Activated CD8-positive, alpha-beta memory T cell treated with anti-CD3 and anti-CD28 coated beads for 24 hours (primary cell): ENCODE results near the gene C19orf73.

Source experiments
- DNase-seq: peaks from one replicate; pipeline ENCODE4 v3.0.0-alpha.2; 2020

Gene C19orf73

GRCh38 chr19:49120868-49121267 is 1.9 kb upstream of the C19orf73 start:
- DNase-seq = no peak

DNA sequence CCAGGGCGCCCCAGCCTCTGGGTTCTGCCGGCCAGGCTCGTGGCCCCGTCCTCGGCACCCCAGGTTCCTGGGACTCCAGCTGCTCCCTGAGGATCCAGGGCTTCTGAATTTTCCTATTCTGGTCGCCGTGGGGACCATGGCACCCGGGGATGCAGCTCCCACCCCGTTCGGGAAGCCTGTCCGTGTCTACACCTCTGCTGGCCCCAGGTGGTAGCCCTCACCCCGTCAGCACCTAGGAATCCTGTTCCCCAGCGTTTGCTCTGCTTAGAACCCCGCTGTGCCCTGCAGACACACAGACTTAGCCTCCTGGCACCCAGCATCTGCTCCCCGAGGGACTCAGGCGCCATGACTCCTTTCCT is 1.4 kb upstream of the C19orf73 start:
- no peak for DNase-seq

DNA sequence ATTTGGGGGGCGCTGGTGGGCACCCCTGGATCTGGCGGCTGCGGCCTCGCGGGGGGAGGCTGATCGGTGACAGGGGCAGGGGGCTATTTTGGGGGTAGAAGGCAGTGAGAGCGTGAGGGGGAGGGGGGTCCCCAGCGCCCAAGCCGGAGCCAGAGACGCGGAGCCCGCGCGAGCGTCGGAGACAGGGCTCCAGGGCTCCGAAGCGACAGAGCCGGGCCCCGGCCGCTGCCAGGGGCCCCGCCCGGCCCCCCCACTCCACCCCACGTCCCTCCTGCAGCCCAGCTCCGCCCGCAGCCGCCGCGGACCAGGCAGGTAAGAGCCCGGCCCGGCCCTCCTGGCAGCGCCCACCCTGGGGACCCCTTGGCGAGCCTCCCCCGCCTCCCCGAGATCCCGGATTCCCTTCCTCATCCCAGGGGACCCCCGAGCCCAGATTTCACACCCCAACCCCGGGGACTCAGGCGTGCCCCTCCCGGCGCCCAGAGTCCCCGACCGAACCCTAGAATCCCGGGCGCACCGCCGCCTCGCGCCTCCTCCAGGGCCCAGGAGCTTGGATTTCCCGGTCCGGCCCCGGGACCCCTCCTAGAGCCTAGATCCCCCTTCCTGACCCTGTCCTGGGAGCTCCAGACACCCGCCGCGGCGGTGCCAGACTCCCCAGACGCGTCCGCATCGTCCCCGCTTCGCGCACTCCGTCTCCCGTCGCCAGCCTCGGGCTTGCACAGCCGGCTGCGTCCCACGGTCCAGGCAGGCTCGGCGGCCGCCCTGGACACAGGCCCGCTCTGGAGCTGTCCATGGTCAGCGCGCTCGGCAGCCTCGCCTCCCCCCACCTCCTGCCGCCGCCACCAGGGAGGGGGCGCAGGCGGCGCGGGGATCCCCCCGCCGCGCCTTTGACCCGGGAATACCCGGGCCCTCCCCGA is 725 bp upstream of the C19orf73 start, which contains the start of gene PPFIA3:
PPFIA3 (plus strand) TSS at position 134 of the 914 bp plus-strand sequence. CDS start 8,330 bp downstream, outside the sequence.
- DNase-seq = peak; percentile 67

- DNase-seq = no peak
Measured at GRCh38 chr19:49117677-49118564, 1.0 kb downstream of the C19orf73 start.

- no peak for DNase-seq
Measured at GRCh38 chr19:49116544-49116943, 2.4 kb downstream of the C19orf73 start.

- peak; percentile 81 for DNase-seq
Measured at GRCh38 chr19:49114630-49115363, 4.1 kb downstream of the C19orf73 start.

- peak; percentile 91 for DNase-seq
Measured at GRCh38 chr19:49113762-49114629, 4.9 kb downstream of the C19orf73 start, which contains the start of gene LIN7B. LIN7B (plus strand) TSS chr19:49114370; CDS start chr19:49114405, 35 bp downstream.

GRCh38 chr19:49111218-49111998 is 7.5 kb downstream of the C19orf73 start:
- no peak for DNase-seq

- no peak for DNase-seq
Measured at GRCh38 chr19:49110567-49110966, 8.4 kb downstream of the C19orf73 start.

- DNase-seq = no peak
Measured at GRCh38 chr19:49109569-49110233, 9.2 kb downstream of the C19orf73 start.

DNA sequence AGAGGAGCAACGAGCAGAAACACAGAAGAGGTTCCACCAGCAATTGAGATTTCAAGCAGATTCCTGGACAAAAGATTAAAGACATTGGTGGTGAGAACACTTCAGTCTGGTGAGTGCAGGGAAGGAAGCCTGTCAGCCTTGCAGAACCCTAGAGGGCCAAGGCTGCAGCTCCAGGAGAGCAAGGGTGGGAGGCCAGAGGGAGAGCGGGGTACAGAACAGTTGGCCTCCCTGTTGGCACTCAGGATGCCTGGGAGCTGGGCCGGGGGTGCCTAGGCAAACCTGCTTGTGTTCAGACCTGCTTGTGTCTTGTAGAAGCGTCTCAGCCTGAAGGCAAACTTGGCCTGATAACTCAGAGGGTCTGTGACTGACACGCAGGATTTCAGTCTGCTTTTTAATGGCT is 9.9 kb downstream of the C19orf73 start:
- DNase-seq = no peak

- no peak for DNase-seq
Measured at GRCh38 chr19:49107625-49108459, 11.1 kb downstream of the C19orf73 start.

- peak; percentile 84 for DNase-seq
Measured at GRCh38 chr19:49106648-49107135, 12.3 kb downstream of the C19orf73 start.

GRCh38 chr19:49104229-49104864 is 14.6 kb downstream of the C19orf73 start:
- DNase-seq = no peak

DNA sequence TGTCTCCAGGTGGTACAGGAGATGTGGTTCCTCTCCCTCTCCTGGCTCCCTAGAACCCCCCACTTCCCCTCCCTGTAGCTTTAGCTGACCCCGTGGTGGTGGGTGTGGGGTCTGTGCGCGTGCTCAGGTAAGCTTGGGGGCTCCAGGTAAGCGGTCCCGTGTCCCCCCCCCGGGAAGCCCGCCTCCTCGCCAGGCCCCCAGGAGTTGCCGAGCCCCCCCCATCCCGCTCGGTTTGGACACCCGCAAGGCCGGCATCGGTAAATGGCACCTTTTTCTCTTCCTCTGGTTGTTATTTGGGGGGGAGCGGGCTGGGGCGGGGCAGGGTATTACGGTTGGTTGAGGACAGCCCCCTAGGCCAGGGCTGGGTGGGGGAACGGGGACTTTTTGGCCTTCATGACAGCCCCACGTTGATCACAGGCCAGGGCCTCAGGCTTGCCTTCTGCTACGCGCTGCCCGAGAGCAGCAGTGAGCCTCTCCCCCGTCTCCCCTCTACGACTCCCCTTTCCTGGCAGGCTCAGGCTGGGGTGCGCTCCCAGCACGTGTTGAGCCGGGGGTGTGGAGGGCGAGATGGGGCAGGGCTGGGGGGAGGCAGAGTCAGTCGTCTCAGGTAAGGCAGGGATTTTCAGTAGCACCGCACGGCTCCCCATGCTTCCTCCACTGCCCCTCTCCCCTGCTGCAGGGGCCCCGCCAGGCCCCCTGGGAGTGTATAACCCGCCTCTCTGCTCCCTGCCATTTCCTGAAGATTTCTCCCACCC is 15.4 kb downstream of the C19orf73 start:
- DNase-seq = no peak

DNA sequence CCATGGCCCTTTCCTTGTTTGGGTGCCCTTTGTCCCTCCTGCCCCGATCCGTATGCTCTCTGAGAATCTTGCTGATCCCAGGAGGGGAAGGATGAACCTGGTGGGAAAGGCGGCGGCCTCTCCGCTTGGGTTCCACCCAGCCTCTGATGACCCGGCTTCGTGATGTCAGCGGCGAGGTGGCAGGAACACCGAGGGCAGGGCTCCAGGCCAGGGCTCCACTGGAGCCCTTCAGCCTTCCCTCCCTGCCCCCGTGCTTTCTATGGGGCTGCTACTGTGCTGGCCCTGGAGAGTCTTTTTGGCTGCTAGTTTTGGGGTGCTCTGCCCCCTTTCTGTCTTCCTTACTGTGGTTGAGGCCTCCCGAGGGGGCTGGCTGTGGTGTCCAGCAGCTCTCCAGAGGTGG is 16.6 kb downstream of the C19orf73 start:
- no peak for DNase-seq

- DNase-seq = no peak
Measured at GRCh38 chr19:49101160-49101559, 17.8 kb downstream of the C19orf73 start.

GRCh38 chr19:49098795-49099194 is 20.1 kb downstream of the C19orf73 start:
- no peak for DNase-seq
